Trophoblast cell (in vitro differentiated cells and primary cell): ENCODE results near the gene CFAP107.

Experiments used
- DNase-seq, 2 donors: peaks; one replicate each; pipeline ENCODE4 v3.0.0-alpha.2; 2016
- H2AFZ ChIP-seq: 2 replicates; pipeline ENCODE4 v1.6.1; 2013; ENCODE audit warnings: low read length, moderate library complexity, mild to moderate bottlenecking; ENCODE audit not compliant: insufficient read depth, poor library complexity
- H2AK5ac ChIP-seq: 2 replicates; pipeline ENCODE4 v1.6.1; 2013; ENCODE audit warnings: mild to moderate bottlenecking, low read length
- H2BK120ac ChIP-seq: 2 replicates; pipeline ENCODE4 v1.6.1; 2013; ENCODE audit warnings: low read length, mild to moderate bottlenecking, moderate library complexity; ENCODE audit not compliant: insufficient read depth, poor library complexity
- H2BK12ac ChIP-seq: 2 replicates; pipeline ENCODE4 v1.6.1; 2013; ENCODE audit warnings: mild to moderate bottlenecking, low read length, moderate library complexity
- H2BK5ac ChIP-seq: 2 replicates; pipeline ENCODE4 v1.6.1; 2013; ENCODE audit warnings: low read length, low read depth, moderate library complexity, mild to moderate bottlenecking; ENCODE audit not compliant: poor library complexity
- H3K14ac ChIP-seq: 2 replicates; pipeline ENCODE4 v1.6.1; 2013; ENCODE audit warnings: mild to moderate bottlenecking, low read length
- H3K18ac ChIP-seq: 2 replicates; pipeline ENCODE4 v1.6.1; 2013; ENCODE audit warnings: mild to moderate bottlenecking, low read length
- H3K23ac ChIP-seq: 2 replicates; pipeline ENCODE4 v1.6.1; 2013; ENCODE audit warnings: low read length
- H3K27ac ChIP-seq: 2 replicates; pipeline ENCODE4 v1.5.1; 2013; ENCODE audit warnings: low read depth, mild to moderate bottlenecking, inconsistent platforms, low read length, moderate library complexity
- H3K27me3 ChIP-seq: 2 replicates; pipeline ENCODE4 v1.6.1; 2013; ENCODE audit warnings: inconsistent platforms, mild to moderate bottlenecking, low read length, moderate library complexity; ENCODE audit not compliant: insufficient read depth
- H3K36me3 ChIP-seq, 2 experiments: 1 replicate in 1 of 2; 2 replicates in 1 of 2; pipeline ENCODE4 v1.6.1; 2013; ENCODE audit warnings: low read length in 2 of 2, mild to moderate bottlenecking in 2 of 2, moderate library complexity in 1 of 2; ENCODE audit not compliant: insufficient read depth in 2 of 2, control insufficient read depth in 1 of 2
- H3K4ac ChIP-seq: 2 replicates; pipeline ENCODE4 v1.6.1; 2013; ENCODE audit warnings: low read depth, mild to moderate bottlenecking, low read length, moderate library complexity
- H3K4me1 ChIP-seq, 2 experiments: 1 replicate in 1 of 2; 2 replicates in 1 of 2; pipeline ENCODE4 v1.6.1; 2013; ENCODE audit warnings: low read length in 2 of 2, mild to moderate bottlenecking in 2 of 2, moderate library complexity in 1 of 2; ENCODE audit not compliant: insufficient read depth in 2 of 2, control insufficient read depth in 1 of 2
- H3K4me2 ChIP-seq: 2 replicates; pipeline ENCODE4 v1.6.1; 2013; ENCODE audit warnings: inconsistent platforms, mild to moderate bottlenecking, low read length, moderate library complexity
- H3K4me3 ChIP-seq: 2 replicates; pipeline ENCODE4 v1.5.1; 2013; ENCODE audit warnings: mild to moderate bottlenecking, low read depth, low read length, inconsistent platforms
- H3K79me1 ChIP-seq: one replicate; pipeline ENCODE4 v1.6.1; 2013; ENCODE audit warnings: low read length
- H3K79me2 ChIP-seq: 2 replicates; pipeline ENCODE4 v1.6.1; 2013; ENCODE audit warnings: low read length, mild to moderate bottlenecking; ENCODE audit not compliant: control insufficient read depth, insufficient read depth, poor library complexity
- H3K9ac ChIP-seq: 2 replicates; pipeline ENCODE4 v1.6.1; 2013; ENCODE audit warnings: mild to moderate bottlenecking, low read length
- H3K9me3 ChIP-seq: 2 replicates; pipeline ENCODE4 v1.6.1; 2013; ENCODE audit warnings: low read depth, mild to moderate bottlenecking, control low read depth, inconsistent platforms, low read length; ENCODE audit not compliant: insufficient read depth
- H4K12ac ChIP-seq: 2 replicates; pipeline ENCODE4 v1.6.1; 2013; ENCODE audit warnings: low read depth, mild to moderate bottlenecking, low read length, moderate library complexity
- H4K8ac ChIP-seq: 2 replicates; pipeline ENCODE4 v1.6.1; 2013; ENCODE audit warnings: low read depth, mild to moderate bottlenecking, low read length, moderate library complexity
- H4K91ac ChIP-seq: one replicate; pipeline ENCODE4 v1.6.1; 2013; ENCODE audit warnings: low read depth, mild to moderate bottlenecking, low read length, moderate library complexity
- WGBS: extraction: QIAGEN DNeasy Blood & Tissue Kit; methylation state at CpG from one replicate; pipeline ENCODE4 v1.1.7; 2013; ENCODE audit warnings: missing lambda C conversion rate; ENCODE audit not compliant: insufficient read length, insufficient coverage; ENCODE audit errors: extremely low coverage; 5-methylcytosine and 5-hydroxymethylcytosine counted together

The CFAP107 gene

DNA sequence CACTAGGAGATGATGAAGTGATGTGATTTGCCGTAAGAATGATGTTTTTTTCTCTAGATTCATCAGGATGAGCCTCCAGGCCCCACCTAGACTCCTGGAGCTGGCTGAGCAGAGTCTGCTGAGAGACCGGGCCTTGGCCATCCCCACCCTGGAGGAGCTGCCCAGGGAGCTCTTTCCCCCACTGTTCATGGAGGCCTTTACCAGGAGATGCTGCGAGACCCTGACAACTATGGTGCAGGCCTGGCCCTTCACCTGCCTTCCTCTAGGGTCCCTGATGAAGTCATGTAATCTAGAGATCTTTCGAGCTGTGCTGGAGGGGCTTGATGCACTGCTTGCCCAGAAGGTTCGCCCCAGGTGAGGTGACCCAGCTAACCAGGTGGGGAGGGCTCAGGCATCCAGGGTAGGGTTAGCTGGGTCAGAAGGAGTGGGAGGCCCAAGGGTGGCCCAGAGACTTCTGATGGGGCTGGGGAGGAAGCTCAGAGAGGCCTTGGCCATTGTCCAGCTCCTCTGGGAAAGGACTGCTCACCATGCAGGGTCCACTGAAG is 28.9 kb downstream of the CFAP107 start:
- Histone ChIP-seq H3K4me3 (no peak overlapping the region), H3K4me1 (no peaks in the 10 kb centered on the region), H2BK12ac (no peak overlapping the region), H3K4me2 (no peak overlapping the region), H3K9me3 (peaks cover 3% of the 10 kb centered on the region), H3K23ac (no peak overlapping the region), H2AFZ (no peak overlapping the region), H4K8ac (no peak overlapping the region), H3K27ac (no peak overlapping the region), H4K12ac (no peak overlapping the region), H3K18ac (no peak overlapping the region), H3K4ac (no peak overlapping the region), H2BK120ac (no peak overlapping the region), H3K36me3 (no peaks in the 10 kb centered on the region), H2AK5ac (no peak overlapping the region), H3K14ac (no peak overlapping the region), H3K79me2 (no peaks in the 10 kb centered on the region), H2BK5ac (no peak overlapping the region), H3K27me3 (no peaks in the 10 kb centered on the region), H3K79me1 (no peaks in the 10 kb centered on the region), H3K9ac (no peak overlapping the region), H4K91ac (no peak overlapping the region)
- DNase-seq = no peak
- no CpG with 5 or more reads among the region's 5 CpGs for WGBS

DNA sequence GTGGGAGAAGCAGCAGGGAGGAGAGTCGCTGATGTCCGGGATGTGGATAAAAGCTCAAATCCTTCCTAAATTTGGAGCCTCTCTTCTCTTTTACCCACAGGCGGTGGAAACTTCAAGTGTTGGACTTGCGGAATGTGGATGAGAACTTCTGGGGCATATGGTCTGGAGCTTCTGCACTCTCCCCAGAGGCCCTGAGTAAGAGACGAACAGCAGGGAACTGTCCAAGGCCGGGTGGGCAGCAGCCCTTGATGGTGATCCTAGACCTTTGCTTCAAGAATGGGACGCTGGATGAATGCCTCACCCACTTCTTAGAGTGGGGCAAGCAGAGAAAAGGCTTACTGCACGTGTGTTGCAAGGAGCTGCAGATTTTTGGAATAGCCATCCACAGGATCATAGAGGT is 29.4 kb downstream of the CFAP107 start:
- Histone ChIP-seq H3K14ac (no peak overlapping the region), H3K18ac (no peak overlapping the region), H4K8ac (no peak overlapping the region), H3K4me2 (no peak overlapping the region), H3K9ac (no peak overlapping the region), H3K79me1 (no peaks in the 10 kb centered on the region), H2AK5ac (no peak overlapping the region), H3K23ac (no peak overlapping the region), H3K4ac (no peak overlapping the region), H3K79me2 (no peaks in the 10 kb centered on the region), H3K27me3 (no peaks in the 10 kb centered on the region), H4K91ac (no peak overlapping the region), H2BK120ac (no peak overlapping the region), H3K4me3 (no peak overlapping the region), H3K4me1 (no peaks in the 10 kb centered on the region), H4K12ac (no peak overlapping the region), H3K27ac (no peak overlapping the region), H2BK5ac (no peak overlapping the region), H3K36me3 (no peaks in the 10 kb centered on the region), H2BK12ac (no peak overlapping the region), H3K9me3 (peaks cover 3% of the 10 kb centered on the region), H2AFZ (no peak overlapping the region)
- no peak for DNase-seq
- no CpG with 5 or more reads among the region's 8 CpGs for WGBS

DNA sequence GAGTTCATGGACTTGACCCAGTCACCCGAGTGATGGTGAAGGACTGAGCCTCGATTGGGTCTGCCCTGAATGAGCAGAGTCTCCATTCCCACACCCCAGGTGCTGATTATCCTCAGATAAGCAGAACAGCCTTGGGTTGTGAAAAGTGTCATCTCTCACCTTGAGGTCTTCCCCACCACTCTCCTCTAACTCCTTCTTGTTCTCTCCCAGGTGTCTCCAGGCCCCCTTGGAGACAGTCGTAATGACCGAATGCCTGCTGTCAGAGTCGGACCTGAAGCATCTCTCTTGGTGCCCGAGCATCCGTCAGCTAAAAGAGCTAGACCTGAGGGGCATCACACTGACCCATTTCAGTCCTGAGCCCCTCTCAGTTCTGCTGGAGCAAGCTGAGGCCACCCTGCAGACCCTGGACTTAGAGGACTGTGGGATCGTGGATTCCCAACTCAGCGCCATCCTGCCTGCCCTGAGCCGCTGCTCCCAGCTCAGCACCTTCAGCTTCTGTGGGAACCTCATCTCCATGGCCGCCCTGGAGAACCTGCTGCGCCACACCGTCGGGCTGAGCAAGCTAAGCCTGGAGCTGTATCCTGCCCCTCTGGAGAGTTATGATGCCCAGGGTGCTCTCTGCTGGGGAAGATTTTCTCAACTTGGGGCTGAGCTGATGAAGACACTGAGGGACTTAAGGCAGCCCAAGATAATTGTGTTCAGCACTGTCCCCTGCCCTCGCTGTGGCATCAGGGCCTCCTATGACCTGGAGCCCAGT is 31.0 kb downstream of the CFAP107 start:
- Histone ChIP-seq H3K27ac (no peak overlapping the region), H4K91ac (no peak overlapping the region), H3K18ac (no peak overlapping the region), H3K9ac (no peak overlapping the region), H2BK5ac (no peak overlapping the region), H2AFZ (no peak overlapping the region), H3K4me2 (no peak overlapping the region), H4K12ac (no peak overlapping the region), H4K8ac (no peak overlapping the region), H3K23ac (no peak overlapping the region), H3K14ac (no peak overlapping the region), H3K79me1 (no peaks in the 10 kb centered on the region), H2AK5ac (no peak overlapping the region), H3K79me2 (no peaks in the 10 kb centered on the region), H3K36me3 (no peaks in the 10 kb centered on the region), H2BK12ac (no peak overlapping the region), H2BK120ac (no peak overlapping the region), H3K4me1 (no peaks in the 10 kb centered on the region), H3K27me3 (no peaks in the 10 kb centered on the region), H3K4me3 (no peak overlapping the region), H3K4ac (no peak overlapping the region), H3K9me3 (peaks cover 3% of the 10 kb centered on the region)
- WGBS = no CpG with 5 or more reads among the region's 15 CpGs
- DNase-seq = no peak

DNA sequence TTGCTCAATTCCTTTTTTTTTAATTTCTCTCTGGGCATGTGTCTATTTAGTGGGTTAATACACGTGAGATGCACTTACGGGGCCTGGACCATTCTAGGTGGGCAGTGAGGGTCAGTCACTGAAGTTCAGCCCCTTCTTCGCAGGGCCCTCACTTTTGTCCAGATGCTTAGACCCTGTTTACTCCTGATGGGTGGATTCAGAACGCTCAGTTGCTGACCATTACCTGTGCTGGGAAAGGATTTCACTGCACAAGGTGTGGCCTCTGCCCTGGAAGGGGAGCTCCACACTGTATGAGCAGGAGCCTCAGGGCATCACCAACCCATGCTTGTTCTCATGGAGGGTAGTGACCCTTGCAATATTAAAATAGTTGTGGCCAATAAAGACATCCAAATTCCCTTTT is 32.1 kb downstream of the CFAP107 start:
- Histone ChIP-seq H3K4me3 (no peak overlapping the region), H3K14ac (no peak overlapping the region), H4K8ac (no peak overlapping the region), H2BK120ac (no peak overlapping the region), H2AK5ac (no peak overlapping the region), H3K4me1 (no peaks in the 10 kb centered on the region), H3K79me2 (no peaks in the 10 kb centered on the region), H3K9me3 (peaks cover 1% of the 10 kb centered on the region), H2AFZ (no peak overlapping the region), H3K23ac (no peak overlapping the region), H3K27ac (no peak overlapping the region), H4K12ac (no peak overlapping the region), H3K4ac (no peak overlapping the region), H4K91ac (no peak overlapping the region), H3K36me3 (no peaks in the 10 kb centered on the region), H3K79me1 (no peaks in the 10 kb centered on the region), H2BK5ac (no peak overlapping the region), H3K4me2 (no peak overlapping the region), H2BK12ac (no peak overlapping the region), H3K27me3 (no peaks in the 10 kb centered on the region), H3K9ac (no peak overlapping the region), H3K18ac (no peak overlapping the region)
- DNase-seq = no peak
- WGBS = no CpG with 5 or more reads among the region's 4 CpGs
